ENCODE measurements around the gene ZNF148. TPM values are rescaled to one million over a fixed set of nuclear protein-coding genes. Genes with fewer than 3 reads are reported as not detected.

Gene ZNF148
- total RNA-seq, 6 experiments from 2014 or later = 14.3 to 22.6 (median 20.4) TPM

DNA sequence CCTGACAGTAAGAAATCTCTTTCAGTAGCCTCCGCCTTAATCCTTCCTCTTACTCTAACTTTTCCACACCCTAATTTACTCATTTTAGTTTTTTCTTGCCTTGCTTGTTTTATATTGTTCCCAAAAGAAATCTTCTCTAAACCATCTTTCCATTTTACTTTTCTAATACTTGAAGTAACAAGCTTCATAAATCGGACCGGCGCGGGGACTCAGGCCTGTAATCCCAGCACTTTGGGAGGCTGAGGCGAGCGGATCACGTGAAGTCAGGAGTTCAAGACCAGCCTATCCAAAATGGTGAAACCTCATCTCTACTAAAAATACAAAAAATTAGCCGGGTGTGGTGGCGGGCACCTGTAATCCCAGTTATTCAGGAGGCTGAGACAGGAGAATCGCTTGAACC lies 17.3 kb downstream of the ZNF148 start:
- no peak for TF ChIP-seq POLR2A (IDR thresholded peaks at IDR 0.05)
- TF ChIP-seq, protein P1, sequence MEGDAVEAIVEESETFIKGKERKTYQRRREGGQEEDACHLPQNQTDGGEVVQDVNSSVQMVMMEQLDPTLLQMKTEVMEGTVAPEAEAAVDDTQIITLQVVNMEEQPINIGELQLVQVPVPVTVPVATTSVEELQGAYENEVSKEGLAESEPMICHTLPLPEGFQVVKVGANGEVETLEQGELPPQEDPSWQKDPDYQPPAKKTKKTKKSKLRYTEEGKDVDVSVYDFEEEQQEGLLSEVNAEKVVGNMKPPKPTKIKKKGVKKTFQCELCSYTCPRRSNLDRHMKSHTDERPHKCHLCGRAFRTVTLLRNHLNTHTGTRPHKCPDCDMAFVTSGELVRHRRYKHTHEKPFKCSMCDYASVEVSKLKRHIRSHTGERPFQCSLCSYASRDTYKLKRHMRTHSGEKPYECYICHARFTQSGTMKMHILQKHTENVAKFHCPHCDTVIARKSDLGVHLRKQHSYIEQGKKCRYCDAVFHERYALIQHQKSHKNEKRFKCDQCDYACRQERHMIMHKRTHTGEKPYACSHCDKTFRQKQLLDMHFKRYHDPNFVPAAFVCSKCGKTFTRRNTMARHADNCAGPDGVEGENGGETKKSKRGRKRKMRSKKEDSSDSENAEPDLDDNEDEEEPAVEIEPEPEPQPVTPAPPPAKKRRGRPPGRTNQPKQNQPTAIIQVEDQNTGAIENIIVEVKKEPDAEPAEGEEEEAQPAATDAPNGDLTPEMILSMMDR (IDR thresholded peaks at IDR 0.05) = no peak
- intact Hi-C loops (cut with DNase I) = no loop called here
- peaks cover 0 to 30% (median 8%) of the 10 kb centered on the region in 4 donors for H3K4me1 ChIP-seq
- no peaks in the 10 kb centered on the region for H3K36me3 ChIP-seq
- ATAC-seq = no peak
- WGBS (ENCODE audit: insufficient coverage, low coverage, low lambda C conversion rate, missing lambda C conversion rate) = 92% methylated on average over 9 of the region's 11 CpGs
- peak overlapping the region in 1 of 3 donors; percentile 48 for H3K4me3 ChIP-seq
- H3K27ac ChIP-seq = no peak overlapping the region
- H3K27me3 ChIP-seq = no peaks in the 10 kb centered on the region
- H3K9me3 ChIP-seq = no peaks in the 10 kb centered on the region
- no peak for DNase-seq

DNA sequence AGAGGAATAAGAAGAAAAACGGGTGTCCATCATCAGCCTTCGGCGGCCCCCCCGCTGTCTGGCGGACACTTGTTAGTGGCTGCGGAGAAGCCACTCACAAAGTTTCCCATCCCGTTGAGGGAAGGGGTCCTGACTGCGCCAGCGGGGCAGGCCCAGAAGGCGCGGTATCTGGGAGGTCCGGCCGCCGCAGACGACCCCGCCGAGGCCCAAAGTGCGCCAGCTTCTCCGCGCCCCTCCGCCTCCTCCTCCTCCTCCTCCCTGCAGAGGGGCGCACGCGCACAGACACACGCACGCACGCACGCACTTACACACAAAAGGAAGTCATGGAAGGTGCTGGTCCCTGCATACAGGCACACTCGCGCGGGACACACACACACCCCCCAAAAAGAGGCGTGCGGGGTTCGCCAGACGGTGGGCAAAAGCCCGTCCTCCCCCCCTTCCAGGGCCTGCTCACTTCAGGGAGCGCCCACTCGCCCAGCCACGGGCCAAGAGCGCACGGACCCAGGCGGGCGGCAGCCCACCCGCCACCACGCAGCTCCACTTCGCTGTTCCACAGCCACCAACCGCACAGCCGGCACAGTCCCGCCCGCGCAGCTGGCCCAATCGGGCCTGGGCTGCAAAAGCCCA lies 18.0 kb downstream of the ZNF148 start:
- H3K4me1 ChIP-seq = peaks cover 0 to 30% (median 11%) of the 10 kb centered on the region in 4 donors
- peak overlapping the region; percentile 24 to 48 (median 27) for H3K4me3 ChIP-seq

DNA sequence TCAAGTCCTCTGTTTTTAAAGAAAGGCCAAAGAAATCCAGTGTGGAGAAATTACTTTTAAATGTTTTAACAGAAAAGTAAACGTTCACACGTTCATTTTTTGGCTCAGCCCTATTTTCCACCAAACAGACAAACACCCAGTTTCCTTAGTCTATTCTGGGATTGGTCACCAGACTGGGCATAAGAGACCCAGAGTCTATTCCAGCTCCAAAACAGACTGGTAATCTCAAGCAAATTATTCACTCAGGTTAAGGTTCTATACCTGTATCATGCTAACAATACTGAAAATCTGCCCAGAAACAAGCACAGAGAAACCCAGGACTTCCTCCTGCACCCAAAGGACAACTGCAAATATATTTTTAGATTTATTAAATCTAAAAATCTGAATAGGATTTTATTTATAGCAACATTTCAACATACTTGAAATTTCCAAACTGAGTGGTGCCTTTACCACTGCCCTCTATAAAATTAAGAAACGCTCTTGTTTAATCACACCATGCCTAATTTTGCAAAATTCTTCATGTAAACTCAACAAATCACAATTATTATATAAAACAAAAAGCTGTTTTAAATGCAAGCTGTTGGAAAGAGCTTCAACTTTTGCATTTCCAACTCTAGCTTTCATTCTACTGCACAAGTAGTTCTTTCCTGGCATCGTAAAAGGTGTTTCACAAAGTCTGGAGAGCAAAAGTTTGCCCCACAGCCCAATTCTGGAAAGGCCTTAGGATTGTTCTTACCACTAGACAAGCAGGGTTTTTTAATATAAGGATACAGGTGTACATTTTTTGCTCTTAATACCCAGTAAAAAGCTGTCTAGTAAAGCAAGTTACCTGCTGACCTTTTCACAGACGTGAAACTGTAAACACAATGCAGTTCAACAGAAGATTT lies 18.7 kb downstream of the ZNF148 start:
- intact Hi-C loops (cut with DNase I) = no loop called here
- ATAC-seq (peak; percentile 40 to 54 (median 46)), DNase-seq (no peak)
- H3K27me3 ChIP-seq = no peaks in the 10 kb centered on the region
- peak overlapping the region in 1 of 3 donors; percentile 10 for H3K27ac ChIP-seq
- H3K9me3 ChIP-seq = no peaks in the 10 kb centered on the region
- H3K4me1 ChIP-seq = peaks cover 0 to 37% (median 14%) of the 10 kb centered on the region in 4 donors
- TF ChIP-seq, protein P1 (IDR thresholded peaks at IDR 0.05) = no peak
- TF ChIP-seq POLR2A (IDR thresholded peaks at IDR 0.05) = no peak
- H3K4me3 ChIP-seq = peak overlapping the region; percentile 24 to 48 (median 27)
- H3K36me3 ChIP-seq = no peaks in the 10 kb centered on the region
- 12% methylated on average over 5 of the region's 5 CpGs for WGBS (ENCODE audit: insufficient coverage, low coverage, low lambda C conversion rate, missing lambda C conversion rate)

More for the DNA sequence above, 18.0 kb downstream of the ZNF148 start:
- intact Hi-C loops (cut with DNase I) = no loop called here
- H3K27me3 ChIP-seq = no peaks in the 10 kb centered on the region
- ATAC-seq (peak; percentile 57 to 82 (median 79)), DNase-seq (peak in 2 of 3 donors; percentile 38 to 58)
- 32% methylated on average over 18 of the region's 52 CpGs for WGBS (ENCODE audit: insufficient coverage, low coverage, low lambda C conversion rate, missing lambda C conversion rate)
- H3K27ac ChIP-seq = peak overlapping the region in 1 of 3 donors; percentile 10
- H3K9me3 ChIP-seq = no peaks in the 10 kb centered on the region
- TF ChIP-seq, protein P1 (IDR thresholded peaks at IDR 0.05) = no peak
- TF ChIP-seq POLR2A (IDR thresholded peaks at IDR 0.05) = no peak
- H3K36me3 ChIP-seq = no peaks in the 10 kb centered on the region

DNA sequence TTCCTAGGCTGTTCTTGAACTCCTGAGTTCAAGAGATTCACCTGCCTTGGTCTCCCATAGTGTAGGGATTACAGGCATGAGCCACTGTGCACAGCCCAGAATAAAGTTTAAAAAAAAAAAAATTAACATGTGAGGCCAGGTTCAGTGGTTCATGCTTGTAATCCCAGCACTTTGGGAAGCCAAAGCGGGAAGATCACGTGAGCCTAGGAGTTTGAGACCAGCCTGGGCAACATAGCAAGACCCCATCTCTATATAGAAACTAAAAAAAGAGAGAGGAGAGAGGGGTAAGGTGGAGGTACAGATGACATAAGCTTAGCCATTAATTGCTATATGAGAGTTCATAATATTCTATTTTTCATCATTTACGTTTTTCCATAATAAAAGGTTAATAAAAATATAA lies 21.5 kb downstream of the ZNF148 start:
- H3K4me3 ChIP-seq = no peak overlapping the region
- no peak for DNase-seq
- intact Hi-C loops (cut with DNase I) = no loop called here
- H3K4me1 ChIP-seq = peaks cover 0 to 45% (median 20%) of the 10 kb centered on the region in 4 donors
- H3K27me3 ChIP-seq = no peaks in the 10 kb centered on the region
- WGBS (ENCODE audit: insufficient coverage, low coverage, low lambda C conversion rate, missing lambda C conversion rate) = 96% methylated on average over 3 of the region's 3 CpGs
- no peaks in the 10 kb centered on the region for H3K9me3 ChIP-seq
- H3K36me3 ChIP-seq = no peaks in the 10 kb centered on the region
- H3K27ac ChIP-seq = no peak overlapping the region
- ATAC-seq = no peak
- TF ChIP-seq, protein P1 (IDR thresholded peaks at IDR 0.05) = no peak
- no peak for TF ChIP-seq POLR2A (IDR thresholded peaks at IDR 0.05)
